ENCODE results near the gene TEX11.

TEX11 gene

DNA sequence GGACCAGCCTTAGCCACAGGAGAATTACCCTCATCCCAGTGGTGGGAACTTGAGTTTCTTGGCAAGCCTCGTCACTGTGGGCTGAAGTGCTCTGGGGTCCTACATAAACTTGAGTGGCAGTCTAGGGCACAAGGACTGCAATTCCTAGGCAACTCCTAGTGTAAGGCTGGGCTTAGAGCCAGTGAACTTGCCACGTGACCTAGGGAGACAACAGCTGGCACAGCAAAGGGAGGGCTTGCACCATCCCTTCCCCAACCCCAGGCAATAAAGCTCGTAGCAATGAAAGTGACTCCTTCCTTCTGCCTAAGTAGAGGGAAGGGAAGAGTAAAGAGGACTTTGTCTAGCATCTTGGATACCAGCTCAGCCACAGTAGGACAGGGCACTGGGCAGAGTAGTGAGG, 81.8 kb downstream of the TEX11 start:
- Histone ChIP-seq H3F3A (ENCODE audit: insufficient read depth, low read length) (no peaks in the 10 kb centered on the region), H3K27ac (ENCODE audit: low read depth, low read length, poor library complexity, severe bottlenecking) (no peak overlapping the region), H2AFZ (ENCODE audit: low read length) (no peak overlapping the region), H3K4me1 (ENCODE audit: insufficient read depth, low read length, severe bottlenecking) (no peaks in the 10 kb centered on the region), H3K36me3 (ENCODE audit: insufficient read depth, low read length) (no peaks in the 10 kb centered on the region), H3K4me2 (ENCODE audit: low read length) (no peak overlapping the region), H3K79me2 (ENCODE audit: insufficient read depth, low read length) (no peaks in the 10 kb centered on the region), H3K4me3 (ENCODE audit: low read depth, low read length, poor library complexity, severe bottlenecking) (no peak overlapping the region), H3K9ac (ENCODE audit: low read length) (no peak overlapping the region), H3K9me2 (ENCODE audit: low read depth, low read length) (no peaks in the 10 kb centered on the region), H3K27me3 (ENCODE audit: insufficient read depth, low read length) (no peaks in the 10 kb centered on the region), H4K20me1 (ENCODE audit: insufficient read depth, low read length) (no peaks in the 10 kb centered on the region), H3K9me3 (ENCODE audit: low read length) (no peaks in the 10 kb centered on the region)
- TF ChIP-seq EZH2 (IDR thresholded peaks at IDR 0.05; ENCODE audit: borderline replicate concordance, low read length): no peak
- TF ChIP-seq, protein P1, sequence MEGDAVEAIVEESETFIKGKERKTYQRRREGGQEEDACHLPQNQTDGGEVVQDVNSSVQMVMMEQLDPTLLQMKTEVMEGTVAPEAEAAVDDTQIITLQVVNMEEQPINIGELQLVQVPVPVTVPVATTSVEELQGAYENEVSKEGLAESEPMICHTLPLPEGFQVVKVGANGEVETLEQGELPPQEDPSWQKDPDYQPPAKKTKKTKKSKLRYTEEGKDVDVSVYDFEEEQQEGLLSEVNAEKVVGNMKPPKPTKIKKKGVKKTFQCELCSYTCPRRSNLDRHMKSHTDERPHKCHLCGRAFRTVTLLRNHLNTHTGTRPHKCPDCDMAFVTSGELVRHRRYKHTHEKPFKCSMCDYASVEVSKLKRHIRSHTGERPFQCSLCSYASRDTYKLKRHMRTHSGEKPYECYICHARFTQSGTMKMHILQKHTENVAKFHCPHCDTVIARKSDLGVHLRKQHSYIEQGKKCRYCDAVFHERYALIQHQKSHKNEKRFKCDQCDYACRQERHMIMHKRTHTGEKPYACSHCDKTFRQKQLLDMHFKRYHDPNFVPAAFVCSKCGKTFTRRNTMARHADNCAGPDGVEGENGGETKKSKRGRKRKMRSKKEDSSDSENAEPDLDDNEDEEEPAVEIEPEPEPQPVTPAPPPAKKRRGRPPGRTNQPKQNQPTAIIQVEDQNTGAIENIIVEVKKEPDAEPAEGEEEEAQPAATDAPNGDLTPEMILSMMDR (IDR thresholded peaks at IDR 0.05; ENCODE audit: low read length): no peak

DNA sequence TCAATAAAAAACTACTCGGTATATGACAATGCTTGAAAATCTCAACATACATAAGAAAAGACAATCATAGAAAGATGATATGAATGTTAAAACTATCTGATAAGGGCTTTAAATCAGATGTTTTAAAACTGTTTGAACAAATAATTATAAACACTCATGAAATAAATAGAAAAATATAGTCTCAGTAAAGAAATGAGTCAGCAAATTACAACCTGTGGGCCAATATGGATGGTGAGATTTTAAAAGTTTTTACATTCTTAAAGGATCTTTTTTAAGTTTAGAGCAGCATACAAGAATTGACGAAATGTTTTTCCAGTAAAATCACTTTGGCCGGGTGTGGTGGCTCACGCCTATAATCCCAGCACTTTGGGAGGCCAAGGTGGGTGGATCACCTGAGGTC, 83.1 kb downstream of the TEX11 start:
- no peak overlapping the region for H2AFZ ChIP-seq (ENCODE audit: low read length)
- no peaks in the 10 kb centered on the region for H3K36me3 ChIP-seq (ENCODE audit: insufficient read depth, low read length)
- H4K20me1 ChIP-seq (ENCODE audit: insufficient read depth, low read length): no peaks in the 10 kb centered on the region
- H3F3A ChIP-seq (ENCODE audit: insufficient read depth, low read length): no peaks in the 10 kb centered on the region
- no peak overlapping the region for H3K9ac ChIP-seq (ENCODE audit: low read length)
- H3K4me2 ChIP-seq (ENCODE audit: low read length): no peak overlapping the region
- H3K4me3 ChIP-seq (ENCODE audit: low read depth, low read length, poor library complexity, severe bottlenecking): no peak overlapping the region
- no peaks in the 10 kb centered on the region for H3K27me3 ChIP-seq (ENCODE audit: insufficient read depth, low read length)
- H3K9me3 ChIP-seq (ENCODE audit: low read length): no peaks in the 10 kb centered on the region
- H3K9me2 ChIP-seq (ENCODE audit: low read depth, low read length): no peaks in the 10 kb centered on the region
- no peaks in the 10 kb centered on the region for H3K4me1 ChIP-seq (ENCODE audit: insufficient read depth, low read length, severe bottlenecking)
- TF ChIP-seq, protein P1 (IDR thresholded peaks at IDR 0.05; ENCODE audit: low read length): no peak
- no peak for TF ChIP-seq EZH2 (IDR thresholded peaks at IDR 0.05; ENCODE audit: borderline replicate concordance, low read length)
- no peak overlapping the region for H3K27ac ChIP-seq (ENCODE audit: low read depth, low read length, poor library complexity, severe bottlenecking)
- no peaks in the 10 kb centered on the region for H3K79me2 ChIP-seq (ENCODE audit: insufficient read depth, low read length)

DNA sequence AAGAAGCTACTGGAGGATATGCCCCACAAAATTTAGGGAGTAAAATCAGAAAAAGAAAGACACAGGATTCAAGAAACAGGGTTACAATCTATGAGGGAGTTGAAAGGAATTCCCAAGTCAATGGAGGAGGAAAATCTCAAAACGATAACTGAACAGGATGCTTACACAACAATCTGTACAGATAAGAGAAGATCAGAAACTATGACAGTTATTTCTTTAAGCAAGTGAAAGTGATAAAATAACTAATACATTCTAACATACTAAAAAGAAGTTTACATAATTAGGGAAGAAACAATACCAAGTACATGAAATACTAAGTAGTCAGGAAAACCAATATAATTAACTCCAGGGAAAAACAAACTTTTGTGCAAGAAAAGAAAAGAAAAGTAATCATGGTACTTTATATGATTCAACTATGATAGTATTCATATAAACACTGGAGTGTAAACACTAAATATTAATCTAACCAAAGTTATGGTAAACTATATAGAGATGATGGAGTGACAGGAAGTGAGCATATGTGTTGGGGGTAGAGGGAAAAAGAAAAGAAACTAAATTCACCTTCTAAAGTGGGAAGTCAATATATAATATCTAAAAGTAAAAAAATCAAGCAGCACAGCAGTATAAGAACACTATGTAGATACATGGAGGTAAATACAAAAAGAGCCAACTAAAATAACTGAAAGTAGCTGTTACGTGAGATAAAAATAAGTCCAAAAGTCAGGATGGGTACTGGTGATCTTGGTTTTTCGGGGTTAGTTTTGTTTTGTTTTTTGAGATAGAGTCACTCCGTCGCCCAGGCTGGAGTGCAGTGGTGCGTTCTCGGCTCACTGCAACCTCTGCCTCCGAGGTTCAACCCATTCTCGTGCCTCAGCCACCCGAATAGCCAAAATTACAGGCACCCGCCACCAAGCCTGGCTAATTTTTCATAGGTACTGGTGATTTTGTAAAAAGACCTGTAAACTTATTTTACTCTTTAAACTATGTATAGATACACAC, 99.3 kb downstream of the TEX11 start:
- Histone ChIP-seq H3K36me3 (ENCODE audit: insufficient read depth, low read length) (no peaks in the 10 kb centered on the region), H2AFZ (ENCODE audit: low read length) (no peak overlapping the region), H3K9ac (ENCODE audit: low read length) (no peak overlapping the region), H3K4me1 (ENCODE audit: insufficient read depth, low read length, severe bottlenecking) (no peaks in the 10 kb centered on the region), H3K27ac (ENCODE audit: low read depth, low read length, poor library complexity, severe bottlenecking) (no peak overlapping the region), H4K20me1 (ENCODE audit: insufficient read depth, low read length) (no peaks in the 10 kb centered on the region), H3K27me3 (ENCODE audit: insufficient read depth, low read length) (no peaks in the 10 kb centered on the region), H3K9me3 (ENCODE audit: low read length) (no peaks in the 10 kb centered on the region), H3F3A (ENCODE audit: insufficient read depth, low read length) (no peaks in the 10 kb centered on the region), H3K9me2 (ENCODE audit: low read depth, low read length) (no peaks in the 10 kb centered on the region), H3K79me2 (ENCODE audit: insufficient read depth, low read length) (no peaks in the 10 kb centered on the region), H3K4me2 (ENCODE audit: low read length) (no peak overlapping the region), H3K4me3 (ENCODE audit: low read depth, low read length, poor library complexity, severe bottlenecking) (no peak overlapping the region)
- TF ChIP-seq EZH2 (IDR thresholded peaks at IDR 0.05; ENCODE audit: borderline replicate concordance, low read length): no peak
- TF ChIP-seq, protein P1 (IDR thresholded peaks at IDR 0.05; ENCODE audit: low read length): no peak
